ENCODE data around the gene ANO9.

- no peak for TF ChIP-seq EZH2 (IDR thresholded peaks at IDR 0.05)
- TF ChIP-seq CTCF (IDR thresholded peaks at IDR 0.05): no peak
- TF ChIP-seq EZH2phosphoT487 (IDR thresholded peaks at IDR 0.05): no peak
These were observed 50.4 kb downstream of the ANO9 start for GRCh38 chr11:391117-392017.
